K562 (cell line): ENCODE data around the gene CTNNBL1. TPM values are rescaled to one million over a fixed set of nuclear protein-coding genes. Genes with fewer than 3 reads are reported as not detected.
A peak's percentile ranks its signal among the peaks of the same experiment; 100 is the strongest.

Experiments
- ATAC-seq: fragments of 200-7000 bp; cut with Tn5 transposase; 3 replicates; pipeline ENCODE4 v1.9.1; 2020; ENCODE audit warnings: moderate library complexity
- BruUV-seq: library from RNA; stranded (reverse); fragments of 400-500 nt; replicated peaks from 2 replicates; lab custom pipeline; 2021; lab: Mats Ljungman, UMichigan
- CTCF ChIA-PET: fragments of 300-600 bp; formaldehyde crosslinking; extraction: SDS; loops from one replicate; lab custom pipeline; 2021; ENCODE audit warnings: low intra/inter-chr PET ratio; lab: Yijun Ruan, JAX
- POLR2A ChIA-PET: fragments of 300-600, 350-650 bp; sonication (Branson Sonifier 250); formaldehyde crosslinking; extraction: SDS; loops from one replicate; lab custom pipeline; 2021; ENCODE audit warnings: antibody characterized with exemption, inconsistent platforms; lab: Yijun Ruan, JAX
- DNase-seq, 4 experiments: peaks; one replicate each; pipeline versions ENCODE4 v3.0.0 to v3.0.0-alpha.2; 2011 to 2018; ENCODE audit warnings: low spot score in 3 of 4, mixed read lengths in 3 of 4; ENCODE audit errors: extremely low read depth in 1 of 4
- FAIRE-seq: peaks from 2 replicates; lab custom pipeline; 2011; peaks lifted over from hg19 to GRCh38; lab: Jason Lieb, UNC
- H2AFZ ChIP-seq: 2 replicates; pipeline ENCODE4 v1.6.0; 2011; ENCODE audit warnings: low read depth, low read length, control low read depth, inconsistent platforms
- H3K27ac ChIP-seq: fragments of 200-600 bp; 3 replicates; pipeline ENCODE4 v1.8.0; 2011; ENCODE audit warnings: low read depth, mild to moderate bottlenecking, control low read depth, inconsistent platforms, low read length, moderate library complexity, mixed read lengths; ENCODE audit errors: extremely low read depth
- H3K27me3 ChIP-seq, 2 experiments: fragments of 300-600 bp in 1 of 2; 2 replicates in 1 of 2; 3 replicates in 1 of 2; pipeline versions ENCODE4 v1.6.0 to v1.8.0; 2011; ENCODE audit warnings: inconsistent platforms in 2 of 2, low read length in 2 of 2, mild to moderate bottlenecking in 1 of 2, mixed read lengths in 1 of 2, moderate library complexity in 1 of 2; ENCODE audit not compliant: control insufficient read depth in 2 of 2, insufficient read depth in 2 of 2
- H3K36me3 ChIP-seq: fragments of 300-600 bp; 3 replicates; pipeline ENCODE4 v1.8.0; 2011; ENCODE audit warnings: mild to moderate bottlenecking, low read length, inconsistent platforms; ENCODE audit not compliant: control insufficient read depth, insufficient read depth
- H3K4me1 ChIP-seq, 2 experiments: fragments of 200-600 bp in 1 of 2; replicated peaks in 1 of 2; 2 replicates in 1 of 2; 3 replicates in 1 of 2; pipeline versions ENCODE4 v1.5.1 to v1.8.0; 2011; ENCODE audit warnings: inconsistent platforms in 2 of 2, low read length in 2 of 2, mild to moderate bottlenecking in 1 of 2, mixed read lengths in 1 of 2, moderate library complexity in 1 of 2; ENCODE audit not compliant: control insufficient read depth in 2 of 2, insufficient read depth in 2 of 2
- H3K4me2 ChIP-seq: 2 replicates; pipeline ENCODE4 v1.6.1; 2011; ENCODE audit warnings: low read length, control low read depth, inconsistent platforms, mixed read lengths; ENCODE audit not compliant: insufficient read depth
- H3K4me3 ChIP-seq: fragments of 200-600 bp; sonication (generic), shearing (Covaris generic); 2 replicates; pipeline ENCODE4 v1.5.1; 2016; ENCODE audit warnings: control low read depth, inconsistent platforms
- H3K79me2 ChIP-seq: fragments of 200-600 bp; 3 replicates; pipeline ENCODE4 v1.8.0; 2011; ENCODE audit warnings: low read length, inconsistent platforms; ENCODE audit not compliant: control insufficient read depth, insufficient read depth
- H3K9ac ChIP-seq, 2 experiments: 2 replicates each; pipeline versions ENCODE4 v1.6.0 to v1.6.1; 2011; ENCODE audit warnings: low read depth in 2 of 2, low read length in 2 of 2, control low read depth in 1 of 2, inconsistent platforms in 1 of 2, mild to moderate bottlenecking in 1 of 2, mixed read lengths in 1 of 2; ENCODE audit not compliant: insufficient read depth in 1 of 2
- H3K9me1 ChIP-seq: one replicate; pipeline ENCODE4 v1.6.0; 2011; ENCODE audit warnings: inconsistent platforms, mild to moderate bottlenecking, low read length, moderate library complexity; ENCODE audit not compliant: control insufficient read depth, insufficient read depth
- H3K9me3 ChIP-seq: replicated peaks from 2 replicates; pipeline ENCODE4 v1.5.1; 2011; ENCODE audit warnings: low read depth, low read length, inconsistent platforms; ENCODE audit not compliant: control insufficient read depth, insufficient read depth
- H4K20me1 ChIP-seq: replicated peaks from 2 replicates; pipeline ENCODE4 v1.6.1; 2011; ENCODE audit warnings: low read length, inconsistent platforms, mixed read lengths; ENCODE audit not compliant: control insufficient read depth, insufficient read depth
- ADNP ChIP-seq: fragments of 200-800 bp; sonication (Bioruptor generic); IDR thresholded peaks from 2 replicates; pipeline ENCODE4 v1.6.1; 2016; ENCODE audit warnings: missing genetic modification characterization, missing compliant biosample characterization
- ATF1 ChIP-seq, 2 experiments: fragments of 450-650 bp in 1 of 2; IDR thresholded peaks; 2 replicates each; pipeline ENCODE4 v1.6.1; 2016; ENCODE audit warnings: missing compliant biosample characterization in 1 of 2, missing genetic modification characterization in 1 of 2
- DMBX1 ChIP-seq: fragments of 250-450 bp; sonication (Bioruptor Pico); IDR thresholded peaks from 2 replicates; pipeline ENCODE4 v1.8.0; 2022; ENCODE audit warnings: inconsistent platforms, mild to moderate bottlenecking, moderate library complexity, borderline replicate concordance
- FOXK1 ChIP-seq: sonication (generic); formaldehyde crosslinking; IDR thresholded peaks from 2 replicates; pipeline ENCODE4 v1.8.0; 2022; ENCODE audit warnings: missing genetic modification reagents, mild to moderate bottlenecking, borderline replicate concordance
- HDAC1 ChIP-seq, 2 experiments: fragments of 450-650 bp; IDR thresholded peaks; 2 replicates each; pipeline ENCODE4 v1.6.1; 2016 to 2017; ENCODE audit warnings: inconsistent platforms in 1 of 2, mild to moderate bottlenecking in 1 of 2, moderate library complexity in 1 of 2
- PCBP1 ChIP-seq: fragments of 200-400 bp; formaldehyde crosslinking; IDR thresholded peaks from 2 replicates; pipeline ENCODE4 v1.6.1; 2018; ENCODE audit warnings: mild to moderate bottlenecking, low read depth, low read length; ENCODE audit not compliant: poor library complexity, severe bottlenecking
- RAD21 ChIP-seq, 2 experiments: fragments of 250-450 bp in 1 of 2; fragments of 450-650 bp in 1 of 2; sonication (Bioruptor Pico) in 1 of 2; formaldehyde crosslinking in 1 of 2; IDR thresholded peaks in 1 of 2; conservative IDR thresholded peaks in 1 of 2; 2 replicates each; pipeline versions ENCODE4 v1.4.0 to v1.8.0; 2020 to 2022; ENCODE audit warnings: mild to moderate bottlenecking in 2 of 2, moderate library complexity in 1 of 2
- SMARCE1 ChIP-seq: fragments of 450-650 bp; IDR thresholded peaks from 2 replicates; pipeline ENCODE4 v1.7.1; 2016; ENCODE audit warnings: mild to moderate bottlenecking
- SRSF1 ChIP-seq: fragments of 200-400 bp; formaldehyde crosslinking; IDR thresholded peaks from 2 replicates; pipeline ENCODE4 v1.6.1; 2017; ENCODE audit warnings: mild to moderate bottlenecking, low read depth, low read length, moderate library complexity
- STAG1 ChIP-seq: sonication (generic); formaldehyde crosslinking; IDR thresholded peaks from 2 replicates; pipeline ENCODE4 v1.5.0; 2020; ENCODE audit warnings: missing genetic modification reagents, borderline replicate concordance
- YY1 ChIP-seq, 3 experiments: IDR thresholded peaks; 2 replicates each; pipeline ENCODE4 v1.6.1; 2011; ENCODE audit warnings: low read length in 2 of 3, mild to moderate bottlenecking in 2 of 3, moderate library complexity in 2 of 3, borderline replicate concordance in 1 of 3, control low read depth in 1 of 3, low read depth in 1 of 3; ENCODE audit not compliant: insufficient read depth in 3 of 3, insufficient replicate concordance in 2 of 3, control insufficient read depth in 1 of 3, insufficient read length in 1 of 3; ENCODE audit errors: extremely low read depth in 1 of 3
- ZBTB7A ChIP-seq: IDR thresholded peaks from 2 replicates; pipeline ENCODE4 v1.6.1; 2011; ENCODE audit warnings: low read depth, mild to moderate bottlenecking, low read length, moderate library complexity, borderline replicate concordance; ENCODE audit not compliant: control insufficient read depth
- ZFPM2 ChIP-seq: fragments of 250-450 bp; sonication (Bioruptor Pico); IDR thresholded peaks from 2 replicates; pipeline ENCODE4 v1.5.1; 2022; ENCODE audit warnings: mild to moderate bottlenecking
- ZNF212 ChIP-seq: fragments of 450-650 bp; formaldehyde crosslinking; IDR thresholded peaks from 2 replicates; pipeline ENCODE4 v1.4.0; 2020; ENCODE audit warnings: mild to moderate bottlenecking
- ZNF584 ChIP-seq: fragments of 200-800 bp; sonication (Bioruptor generic); IDR thresholded peaks from 2 replicates; pipeline ENCODE4 v1.6.1; 2016; ENCODE audit warnings: low read depth, mild to moderate bottlenecking, missing genetic modification characterization, missing compliant biosample characterization
- WGBS: fragments of 100-300 bp; shearing (Covaris generic); methylation state at CpG from one replicate; pipeline ENCODE4 v1.1.6; 2016; ENCODE audit warnings: low coverage, mixed read lengths; ENCODE audit not compliant: insufficient coverage; ENCODE audit errors: missing lambda C conversion rate; 5-methylcytosine and 5-hydroxymethylcytosine counted together
- in situ Hi-C: fragments of 300-500 bp; cut with MboI; formaldehyde crosslinking; loops from 4 replicates; pipeline ENCODE4 v1.15.0; 2018; ENCODE audit warnings: inconsistent platforms, mixed read lengths
- intact Hi-C: fragments of 100-400 bp; cut with micrococcal nuclease; formaldehyde crosslinking; loops from 2 replicates; pipeline ENCODE4 v1.14.2; 2022
- polyA plus RNA-seq, 8 experiments: library from polyadenylated mRNA; depleted of rRNA in 4 of 8; stranded (reverse) in 5 of 8; unstranded in 3 of 8; fragments of >200 nt; fragmentation: Nextera tagmentation in 2 of 8; fragmentation: Illumina TruSeq in 1 of 8; extraction: Ambion mirVana in 2 of 8; extraction: Trizol in 1 of 8; gene quantifications; 2 replicates each; pipeline versions ENCODE4 v1.2.1 to v1.2.3, GENCODE V29; 2011 to 2014; ENCODE audit warnings: inconsistent platforms in 1 of 8, missing spikeins in 1 of 8
- total RNA-seq, 7 experiments: library from RNA; depleted of rRNA in 6 of 7; stranded (reverse); fragments of >200 nt in 6 of 7; fragmentation: Illumina TruSeq in 2 of 7; extraction: Trizol in 2 of 7; gene quantifications; 2 replicates each; pipeline versions ENCODE4 v1.2.1 to v1.2.3, GENCODE V29; 2011 to 2021; ENCODE audit warnings: low replicate concordance in 1 of 7
- TF ChIP-seq, protein P1 (sequence below): fragments of 450-650 bp; IDR thresholded peaks from 2 replicates; pipeline ENCODE4 v1.6.1; 2018; ENCODE audit warnings: mild to moderate bottlenecking, low read depth; ENCODE audit not compliant: partially characterized antibody

CTNNBL1 gene
- total and polyA plus RNA-seq, 9 of the 15 experiments (the other 6 are each of a cell fraction or from before 2014, with no cell fraction given): 32.4 to 85.6 (median 43.6) TPM

- peak in 1 of 3 experiments; percentile 1 for TF ChIP-seq YY1 (IDR thresholded peaks at IDR 0.05; ENCODE audit: borderline replicate concordance in 1 of 3, control insufficient read depth in 1 of 3, extremely low read depth in 1 of 3, insufficient read depth in 3 of 3, insufficient read length in 1 of 3, insufficient replicate concordance in 2 of 3, low read depth in 1 of 3, low read length in 2 of 3)
- TF ChIP-seq SMARCE1: no peak
- no peak for TF ChIP-seq ZNF584 (CRISPR knock-in tag)
- no peak for TF ChIP-seq ZNF212 (CRISPR knock-in tag)
- no peak for TF ChIP-seq PCBP1
- no peak for TF ChIP-seq FOXK1 (CRISPR knock-in tag)
- TF ChIP-seq ZFPM2 (CRISPR knock-in tag): no peak
- TF ChIP-seq HDAC1 (IDR thresholded peaks at IDR 0.05): peak in 1 of 2 experiments; percentile 28; a peak in 1 of 4 replicates
Measured at GRCh38 chr20:37901240-37901639, 207.4 kb downstream of the CTNNBL1 start (continued).

DNA sequence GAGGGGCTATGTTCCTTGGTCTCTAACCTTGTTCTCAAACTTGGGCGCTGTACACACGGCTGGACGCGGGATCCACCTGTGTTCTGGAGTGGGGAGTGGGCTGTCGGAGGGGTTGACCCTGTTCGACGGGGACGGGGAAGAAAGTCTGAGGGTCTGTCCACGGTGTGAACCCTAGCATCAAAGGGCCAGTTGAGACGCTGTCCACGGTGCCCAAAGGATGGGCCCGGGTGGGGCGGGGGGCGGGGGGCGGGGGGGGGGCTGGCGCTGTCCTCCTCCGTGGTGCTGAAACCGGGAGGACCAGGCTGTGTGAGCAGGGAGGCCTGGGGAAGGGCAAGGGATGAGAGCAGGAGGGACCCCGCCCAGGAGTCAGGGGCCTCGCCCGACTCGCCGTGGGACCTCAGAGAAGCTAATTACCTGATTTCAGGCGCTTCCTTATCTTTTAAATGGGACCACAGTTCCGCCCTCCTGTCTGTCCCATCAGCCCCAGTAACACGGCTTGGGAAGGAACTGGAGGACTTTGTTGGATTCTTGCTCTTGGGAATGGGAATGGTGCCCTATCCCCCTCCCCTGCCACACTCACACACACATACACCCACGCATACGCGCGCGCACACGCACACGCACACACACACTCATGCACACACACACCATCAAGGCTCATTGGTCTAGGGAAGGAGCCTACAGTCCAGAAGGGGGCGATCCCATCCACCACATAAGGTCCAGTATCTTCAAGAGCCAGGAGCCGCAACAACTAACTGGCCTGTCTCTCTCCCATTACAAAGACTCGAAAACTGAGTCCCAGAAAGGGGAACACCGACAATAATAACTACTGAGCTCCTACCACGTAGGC lies 208.0 kb downstream of the CTNNBL1 start:
- H3K36me3 ChIP-seq: no peaks in the 10 kb centered on the region; the same call in 2 of the 3 replicates
- H3K4me3 ChIP-seq: no peak overlapping the region
- peaks cover 0 to 16% of the 10 kb centered on the region in 2 experiments; a peak in 2 of 5 replicates for H3K4me1 ChIP-seq
- H3K27me3 ChIP-seq: peaks cover 9 to 43% of the 10 kb centered on the region in 2 experiments; a peak in 4 of 5 replicates
- CTCF ChIA-PET: interaction anchor here (0.6 to 1.1 kb wide), 3 partner anchors 91 to 619 kb away, joined by 3 to 4 read pairs (median 3); no protein-coding TSS in a partner anchor
- intact Hi-C loops (loop anchor here (1.0 to 5.0 kb wide), 3 partner anchors 91 to 320 kb away; no protein-coding TSS in a partner anchor), in situ Hi-C loops (no loop called here)
- no peaks in the 10 kb centered on the region for H3K79me2 ChIP-seq
- H3K4me2 ChIP-seq: peak overlapping the region; percentile 32; the same call in 1 of the 2 replicates
- no peak overlapping the region for H2AFZ ChIP-seq
- peaks cover 8% of the 10 kb centered on the region for H4K20me1 ChIP-seq
- H3K9ac ChIP-seq: no peak overlapping the region
- FAIRE-seq (peak; percentile 87), ATAC-seq (peak; percentile 91), DNase-seq (peak; percentile 80 to 89 (median 86))
- H3K27ac ChIP-seq: no peak overlapping the region
- BruUV-seq: no TSS peak
- H3K9me1 ChIP-seq: peaks cover 3% of the 10 kb centered on the region
- POLR2A ChIA-PET: interaction anchor here (0.6 to 1.2 kb wide), 2 partner anchors 15 to 1179 kb away, joined by 3 to 4 read pairs; no protein-coding TSS in a partner anchor
- no peaks in the 10 kb centered on the region for H3K9me3 ChIP-seq
- 14% methylated on average over 34 of the region's 38 CpGs for WGBS
- no peak for TF ChIP-seq SRSF1
- peak; percentile 71 for TF ChIP-seq ZBTB7A
- no peak for TF ChIP-seq ATF1 (CRISPR knock-in tag; IDR thresholded peaks at IDR 0.05)
- TF ChIP-seq ATF1 (tag; IDR thresholded peaks at IDR 0.05): 0 out of 2 replicates have a peak, but pooled peaks have one; percentile 13
- TF ChIP-seq FOXK1 (CRISPR knock-in tag): 0 out of 2 replicates have a peak, but pooled peaks have one; percentile 59
- TF ChIP-seq DMBX1: peak; percentile 52; the same call in 1 of the 2 replicates
- peak; percentile 65; the same call in 1 of the 2 replicates for TF ChIP-seq ADNP
- TF ChIP-seq RAD21 (CRISPR knock-in tag; conservative IDR thresholded peaks at IDR 0.05 in 1 of 2, IDR thresholded peaks at IDR 0.05 in 1 of 2): peak; percentile 20 to 75; a peak in 3 of 4 replicates
- TF ChIP-seq, protein P1, sequence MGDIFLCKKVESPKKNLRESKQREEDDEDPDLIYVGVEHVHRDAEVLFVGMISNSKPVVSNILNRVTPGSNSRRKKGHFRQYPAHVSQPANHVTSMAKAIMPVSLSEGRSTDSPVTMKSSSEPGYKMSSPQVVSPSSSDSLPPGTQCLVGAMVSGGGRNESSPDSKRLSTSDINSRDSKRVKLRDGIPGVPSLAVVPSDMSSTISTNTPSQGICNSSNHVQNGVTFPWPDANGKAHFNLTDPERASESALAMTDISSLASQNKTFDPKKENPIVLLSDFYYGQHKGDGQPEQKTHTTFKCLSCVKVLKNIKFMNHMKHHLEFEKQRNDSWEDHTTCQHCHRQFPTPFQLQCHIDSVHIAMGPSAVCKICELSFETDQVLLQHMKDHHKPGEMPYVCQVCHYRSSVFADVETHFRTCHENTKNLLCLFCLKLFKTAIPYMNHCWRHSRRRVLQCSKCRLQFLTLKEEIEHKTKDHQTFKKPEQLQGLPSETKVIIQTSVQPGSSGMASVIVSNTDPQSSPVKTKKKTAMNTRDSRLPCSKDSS: no peak
- peak; percentile 84; the same call in 1 of the 2 replicates for TF ChIP-seq STAG1 (CRISPR knock-in tag)
